Measurements from ENCODE around the gene ITGBL1.

Gene ITGBL1

GRCh38 chr13:101755228-101755887 is 302.9 kb downstream of the ITGBL1 start:
- H3K27me3 ChIP-seq (ENCODE audit: insufficient read depth, low read length, poor library complexity, severe bottlenecking), result no peaks in the 10 kb centered on the region
- H3K36me3 ChIP-seq (ENCODE audit: insufficient read depth, low read length), result no peaks in the 10 kb centered on the region
- H3K4me2 ChIP-seq (ENCODE audit: low read depth, low read length, poor library complexity, severe bottlenecking), result no peak overlapping the region
- no peak overlapping the region for H2AFZ ChIP-seq (ENCODE audit: low read length)
- no peaks in the 10 kb centered on the region for H3K9me2 ChIP-seq (replicated peaks; ENCODE audit: low read depth, low read length)
- no peaks in the 10 kb centered on the region for H4K20me1 ChIP-seq (ENCODE audit: insufficient read depth, low read length, poor library complexity, severe bottlenecking)
- no peak overlapping the region for H3K9ac ChIP-seq (ENCODE audit: low read depth, low read length, poor library complexity, severe bottlenecking)
- TF ChIP-seq CTCF (conservative IDR thresholded peaks at IDR 0.05; ENCODE audit: low read length) (no peak), EZH2phosphoT487 (IDR thresholded peaks at IDR 0.05; ENCODE audit: borderline replicate concordance) (no peak)
- no peaks in the 10 kb centered on the region for H3K79me2 ChIP-seq (ENCODE audit: insufficient read depth, low read length)
- no peaks in the 10 kb centered on the region for H3K4me1 ChIP-seq (ENCODE audit: insufficient read depth, low read length, poor library complexity, severe bottlenecking)
- no peaks in the 10 kb centered on the region for H3F3A ChIP-seq (ENCODE audit: low read depth)
- no peaks in the 10 kb centered on the region for H3K9me3 ChIP-seq (ENCODE audit: insufficient read depth, low read depth, low read length)
- no peak overlapping the region for H3K4me3 ChIP-seq (ENCODE audit: low read length, poor library complexity, severe bottlenecking)

GRCh38 chr13:101757446-101758039 is 305.1 kb downstream of the ITGBL1 start:
- TF ChIP-seq CTCF (conservative IDR thresholded peaks at IDR 0.05; ENCODE audit: low read length), result peak; percentile 68
- no peak for TF ChIP-seq EZH2phosphoT487 (IDR thresholded peaks at IDR 0.05; ENCODE audit: borderline replicate concordance)
- Histone ChIP-seq H3K4me2 (ENCODE audit: low read depth, low read length, poor library complexity, severe bottlenecking) (no peak overlapping the region), H3K36me3 (ENCODE audit: insufficient read depth, low read length) (no peaks in the 10 kb centered on the region), H3K9ac (ENCODE audit: low read depth, low read length, poor library complexity, severe bottlenecking) (no peak overlapping the region), H2AFZ (ENCODE audit: low read length) (no peak overlapping the region), H3K4me1 (ENCODE audit: insufficient read depth, low read length, poor library complexity, severe bottlenecking) (no peaks in the 10 kb centered on the region), H4K20me1 (ENCODE audit: insufficient read depth, low read length, poor library complexity, severe bottlenecking) (no peaks in the 10 kb centered on the region), H3K4me3 (ENCODE audit: low read length, poor library complexity, severe bottlenecking) (no peak overlapping the region), H3K9me2 (replicated peaks; ENCODE audit: low read depth, low read length) (no peaks in the 10 kb centered on the region), H3K27me3 (ENCODE audit: insufficient read depth, low read length, poor library complexity, severe bottlenecking) (no peaks in the 10 kb centered on the region), H3K79me2 (ENCODE audit: insufficient read depth, low read length) (no peaks in the 10 kb centered on the region), H3K9me3 (ENCODE audit: insufficient read depth, low read depth, low read length) (no peaks in the 10 kb centered on the region), H3F3A (ENCODE audit: low read depth) (no peaks in the 10 kb centered on the region)

GRCh38 chr13:101763191-101763590 is 310.7 kb downstream of the ITGBL1 start:
- no peaks in the 10 kb centered on the region for H3K9me2 ChIP-seq (replicated peaks; ENCODE audit: low read depth, low read length)
- no peaks in the 10 kb centered on the region for H3K4me1 ChIP-seq (ENCODE audit: insufficient read depth, low read length, poor library complexity, severe bottlenecking)

More at GRCh38 chr13:101763191-101763590, 310.7 kb downstream of the ITGBL1 start:
- Histone ChIP-seq H3K79me2 (ENCODE audit: insufficient read depth, low read length) (no peaks in the 10 kb centered on the region), H3K9ac (ENCODE audit: low read depth, low read length, poor library complexity, severe bottlenecking) (no peak overlapping the region), H3F3A (ENCODE audit: low read depth) (no peaks in the 10 kb centered on the region), H3K4me2 (ENCODE audit: low read depth, low read length, poor library complexity, severe bottlenecking) (no peak overlapping the region), H2AFZ (ENCODE audit: low read length) (no peak overlapping the region), H3K9me3 (ENCODE audit: insufficient read depth, low read depth, low read length) (no peaks in the 10 kb centered on the region), H4K20me1 (ENCODE audit: insufficient read depth, low read length, poor library complexity, severe bottlenecking) (no peaks in the 10 kb centered on the region), H3K36me3 (ENCODE audit: insufficient read depth, low read length) (no peaks in the 10 kb centered on the region), H3K4me3 (ENCODE audit: low read length, poor library complexity, severe bottlenecking) (no peak overlapping the region), H3K27me3 (ENCODE audit: insufficient read depth, low read length, poor library complexity, severe bottlenecking) (no peaks in the 10 kb centered on the region)
- TF ChIP-seq EZH2phosphoT487 (IDR thresholded peaks at IDR 0.05; ENCODE audit: borderline replicate concordance), result no peak
- TF ChIP-seq CTCF (conservative IDR thresholded peaks at IDR 0.05; ENCODE audit: low read length), result no peak

Measured in Loucy (cell line).